ENCODE measurements around the gene ANKRD10. TPM values are rescaled to one million over a fixed set of nuclear protein-coding genes. Genes with fewer than 3 reads are reported as not detected.

Gene ANKRD10
- polyA plus RNA-seq, 3 donors = 46.9 to 54.1 (median 50.9) TPM

DNA sequence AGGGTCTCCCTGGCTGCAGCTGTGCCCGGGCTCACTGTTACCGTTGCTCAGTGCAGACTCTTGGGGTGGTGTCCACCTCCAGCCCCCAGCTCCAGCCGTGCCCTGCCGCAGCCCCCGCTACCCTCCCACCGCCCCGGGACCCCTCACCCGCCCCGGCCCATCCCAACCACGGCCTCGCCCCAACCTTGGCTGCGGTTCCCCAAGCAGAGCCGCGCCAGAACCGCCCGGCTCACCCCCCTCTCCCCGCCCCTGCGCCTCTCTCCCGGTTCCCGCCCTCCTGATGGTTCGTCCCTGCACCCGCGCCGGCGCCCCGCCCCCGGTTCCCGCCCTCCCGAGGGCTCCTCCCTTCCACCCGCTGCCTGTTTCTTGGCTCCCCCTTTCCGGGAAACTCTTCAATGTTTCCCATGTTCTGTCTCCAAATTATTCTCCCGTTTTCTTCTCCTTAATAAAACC lies 40.3 kb downstream of the ANKRD10 start:
- no peak overlapping the region for H3K27ac ChIP-seq (ENCODE audit: low read depth, low read length)
- WGBS, 3 donors = 0 to 2% (median 2%) methylated on average over 21 to 32 of the region's 32 CpGs

DNA sequence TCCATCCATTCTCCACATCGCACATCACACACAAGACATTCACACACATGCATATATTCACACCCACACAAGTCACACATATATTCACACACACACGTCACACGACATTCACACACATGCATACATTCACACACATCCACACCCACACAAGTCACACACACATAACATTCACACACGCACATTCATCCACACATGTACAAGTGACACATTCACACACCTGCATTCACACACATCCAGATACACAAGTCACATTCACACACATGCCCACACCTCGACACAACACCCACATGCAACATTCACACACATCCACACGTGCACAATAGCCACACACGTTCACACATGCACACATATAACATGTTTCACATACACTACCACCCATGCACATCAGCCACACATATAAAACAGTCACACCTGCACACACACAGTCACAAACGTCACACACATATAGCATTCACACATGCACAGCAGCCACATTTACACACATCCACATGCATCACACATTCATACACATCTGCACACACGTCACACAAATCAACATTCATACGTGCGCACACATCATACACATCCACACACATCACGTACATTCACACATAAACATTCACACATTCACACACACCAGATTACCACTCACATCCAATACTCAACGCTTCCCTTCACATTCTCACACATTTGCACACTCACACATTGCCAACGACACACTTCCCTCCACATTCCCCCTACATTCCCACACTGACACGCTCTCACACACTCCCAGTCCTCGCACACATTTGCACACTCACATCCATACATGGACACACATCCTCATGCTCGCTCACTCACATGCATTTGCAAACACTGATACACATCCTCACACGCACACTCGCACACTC lies 41.0 kb downstream of the ANKRD10 start:
- WGBS, 3 donors = 67 to 72% (median 68%) methylated on average over 19 of the region's 19 CpGs
- H3K27ac ChIP-seq (ENCODE audit: low read depth, low read length) = no peak overlapping the region

DNA sequence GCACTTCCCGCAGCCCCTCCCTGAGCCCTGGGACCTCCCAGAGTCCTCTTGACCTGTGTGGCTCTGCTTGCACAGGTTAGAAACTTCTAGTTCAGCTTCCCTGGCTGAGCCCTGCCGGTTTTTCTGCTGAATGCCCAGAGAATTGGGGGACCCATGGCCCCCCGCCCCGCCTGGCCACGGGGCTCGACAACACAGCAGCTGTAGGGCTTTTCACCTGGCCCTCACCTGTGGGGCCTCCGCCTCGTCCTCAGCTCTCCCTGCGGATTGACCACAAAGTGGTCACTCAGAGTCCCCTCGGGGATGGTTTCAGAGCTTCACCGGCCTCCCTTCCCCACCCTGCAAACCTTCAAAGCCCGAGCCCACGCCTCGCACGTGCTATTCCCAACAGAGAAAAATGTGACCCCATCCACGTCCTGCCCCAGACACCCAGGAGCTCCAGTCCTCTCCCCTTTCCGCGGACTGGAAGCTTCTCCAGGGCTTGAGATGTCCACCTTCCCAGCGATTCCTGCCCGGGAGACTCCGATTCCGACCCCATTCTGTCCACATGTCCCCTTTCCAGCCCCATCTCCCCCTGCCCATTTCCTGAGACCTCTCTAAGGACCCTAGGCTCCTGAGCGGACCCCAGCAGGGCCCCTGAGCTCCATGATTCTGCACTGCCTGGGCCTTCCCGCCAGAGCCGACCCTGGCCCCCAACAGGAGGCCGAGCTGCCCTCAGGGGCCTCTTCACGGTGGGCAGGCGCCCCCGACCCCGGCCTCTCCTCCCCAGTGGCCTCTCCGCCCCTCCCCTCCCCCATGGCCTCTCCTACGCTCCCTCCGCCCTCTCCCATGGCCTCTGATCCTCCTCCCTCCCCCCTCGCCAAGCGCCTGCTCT lies 41.9 kb downstream of the ANKRD10 start:
- H3K27ac ChIP-seq (ENCODE audit: low read depth, low read length) = no peak overlapping the region
- 81 to 88% (median 84%) methylated on average over 30 to 35 of the region's 35 CpGs for WGBS, 3 donors

DNA sequence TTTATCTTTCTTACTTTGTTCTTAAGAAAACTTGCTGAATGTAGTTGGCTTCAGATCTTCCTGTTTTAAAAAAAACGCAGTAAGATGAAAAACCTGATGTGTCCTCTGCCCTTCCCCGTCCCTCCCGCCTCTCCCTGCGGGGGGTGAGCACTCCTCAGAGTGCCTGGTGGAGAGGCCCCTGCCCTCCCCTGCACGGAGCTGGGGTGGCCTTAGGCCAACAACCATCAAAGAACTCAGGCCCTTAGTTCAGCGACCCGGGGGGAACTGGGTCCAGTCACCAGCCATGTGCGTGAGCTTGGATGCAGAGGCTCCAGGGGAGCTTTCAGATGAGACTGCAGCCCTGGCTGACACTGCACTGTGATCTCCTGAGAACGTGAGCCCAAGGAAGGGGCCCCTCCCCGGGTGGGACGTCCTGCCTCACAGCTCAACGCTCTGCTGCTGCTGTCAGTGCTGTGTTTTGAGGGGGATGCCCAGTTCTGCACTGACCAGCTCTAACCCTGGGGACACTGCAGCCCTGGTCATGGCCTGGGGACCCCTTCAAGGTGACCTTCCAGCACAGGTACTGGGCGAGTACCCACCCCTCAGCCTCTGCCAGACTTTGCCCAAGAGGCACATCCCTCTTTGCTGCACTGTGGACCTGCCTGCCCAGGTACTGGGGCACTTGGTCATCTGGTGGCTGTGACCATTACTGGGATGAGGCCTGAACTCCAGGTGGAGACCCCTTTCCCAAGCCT lies 42.7 kb downstream of the ANKRD10 start:
- WGBS, 3 donors = 66 to 76% (median 67%) methylated on average over 13 of the region's 13 CpGs
- no peak overlapping the region for H3K27ac ChIP-seq (ENCODE audit: low read depth, low read length)

DNA sequence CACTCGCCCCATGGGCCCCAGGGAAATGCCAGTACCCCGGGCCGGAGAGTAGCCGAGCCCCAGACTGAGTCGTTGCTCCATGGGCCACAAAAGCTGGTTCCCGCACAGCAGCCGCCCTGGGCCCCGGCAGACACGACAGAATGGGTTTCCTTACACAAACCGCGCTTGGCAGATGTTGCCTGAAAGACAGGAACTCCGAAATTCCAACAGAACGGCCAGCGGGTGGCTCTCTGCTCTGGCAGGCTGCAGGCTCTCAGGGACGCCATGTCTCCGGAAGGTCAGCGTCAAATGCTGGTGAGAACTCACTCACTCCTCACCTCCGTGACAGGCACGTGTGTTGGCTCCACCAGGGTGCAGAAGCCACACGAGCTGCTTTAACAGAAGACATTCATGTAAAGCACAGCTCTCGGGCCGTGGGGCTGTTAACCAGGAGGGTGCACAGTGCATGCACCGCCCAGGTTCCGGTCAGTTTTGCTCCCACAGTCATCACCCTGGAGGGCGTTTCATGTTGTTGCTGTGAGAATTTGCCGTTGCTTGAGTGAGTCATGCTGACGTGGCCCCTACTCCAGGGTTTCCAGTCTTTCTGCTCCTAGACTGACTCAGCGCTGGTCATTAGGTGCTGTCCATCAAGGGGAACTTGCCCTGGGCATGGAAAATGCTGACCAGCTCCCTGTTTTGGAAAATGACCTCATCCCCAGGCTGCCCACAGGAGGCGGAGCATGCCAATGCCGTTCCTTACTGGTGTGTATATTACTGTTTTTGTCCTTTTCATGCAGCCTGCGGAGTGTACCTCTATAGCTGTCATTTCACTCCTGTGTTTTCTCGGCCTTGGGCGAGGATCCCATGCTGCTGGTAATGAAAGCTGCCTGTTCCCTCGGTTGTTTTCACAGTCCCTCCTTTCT lies 44.8 kb downstream of the ANKRD10 start:
- WGBS, 3 donors = 24 to 31% (median 27%) methylated on average over 34 of the region's 34 CpGs
- no peak overlapping the region for H3K27ac ChIP-seq (ENCODE audit: low read depth, low read length)

DNA sequence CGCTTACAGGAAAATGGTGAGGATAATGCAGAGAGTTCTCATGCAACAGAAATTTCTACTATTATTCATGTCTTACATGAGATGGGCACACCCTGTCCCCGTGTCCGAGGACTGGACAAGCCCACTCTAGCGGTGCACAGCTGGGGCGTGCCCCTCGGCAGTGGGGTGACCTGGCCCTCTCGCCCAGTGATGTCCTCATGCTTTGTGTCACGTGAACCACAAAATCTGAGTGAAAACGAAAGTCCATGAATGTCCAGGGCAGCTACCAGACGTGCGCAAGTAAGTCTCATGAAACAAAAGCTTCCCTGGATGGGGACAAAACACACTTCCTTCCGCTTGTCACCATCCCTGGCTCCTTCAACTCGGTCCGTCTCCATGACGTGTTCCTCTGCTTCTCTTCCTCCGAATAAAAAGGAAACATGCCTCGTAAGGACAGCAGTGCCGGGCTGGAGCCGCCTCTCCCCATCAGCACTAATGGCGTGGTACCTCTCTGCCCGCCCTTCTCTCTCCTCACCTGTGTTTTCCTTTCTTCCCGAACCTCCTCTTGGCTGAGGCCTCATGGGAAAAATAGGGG lies 45.6 kb downstream of the ANKRD10 start:
- WGBS, 3 donors = 52 to 76% (median 53%) methylated on average over 22 of the region's 22 CpGs
- no peak overlapping the region for H3K27ac ChIP-seq (ENCODE audit: low read depth, low read length)

DNA sequence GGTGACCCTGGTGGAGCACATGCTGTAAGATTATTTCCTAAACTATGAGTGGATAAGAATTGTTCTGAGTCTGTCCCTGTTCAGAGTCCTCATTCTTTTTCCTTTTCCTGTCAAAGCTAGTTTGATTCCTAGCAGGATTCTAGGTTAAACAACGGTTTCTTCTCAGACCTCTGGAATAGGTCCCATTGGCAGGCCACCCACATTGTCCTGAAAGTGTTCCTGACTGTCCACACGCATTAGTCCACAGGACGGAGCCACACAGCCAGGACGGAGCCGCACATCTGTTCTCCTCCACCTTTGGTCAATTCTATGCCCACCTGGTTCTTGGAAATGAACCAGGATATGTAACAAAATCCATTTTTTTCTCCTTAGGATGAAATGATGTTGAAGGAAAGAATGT lies 46.1 kb downstream of the ANKRD10 start:
- 64 to 72% (median 72%) methylated on average over 5 of the region's 5 CpGs for WGBS, 3 donors
- H3K27ac ChIP-seq (ENCODE audit: low read depth, low read length) = no peak overlapping the region

DNA sequence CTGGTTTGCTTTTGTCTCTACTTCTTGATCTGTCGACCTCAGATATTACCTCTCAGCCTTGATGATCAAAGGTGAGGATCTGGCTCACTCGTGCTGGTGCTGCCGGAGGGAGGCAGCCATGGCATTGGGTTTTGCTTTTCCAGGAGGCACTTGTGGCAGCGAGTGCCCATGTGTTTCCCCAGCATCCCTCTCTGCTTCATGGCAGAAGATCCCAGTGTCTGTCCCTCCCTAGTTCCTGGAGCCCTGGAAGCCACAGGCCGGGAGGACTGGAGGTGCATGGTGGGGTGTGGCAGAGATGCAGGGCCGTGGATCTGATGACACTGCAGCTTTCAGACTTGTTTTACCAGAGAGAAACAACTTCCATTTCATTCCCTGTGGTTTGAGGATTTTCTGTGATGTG lies 47.5 kb downstream of the ANKRD10 start:
- 76 to 87% (median 84%) methylated on average over 6 of the region's 6 CpGs for WGBS, 3 donors
- H3K27ac ChIP-seq (ENCODE audit: low read depth, low read length) = no peak overlapping the region

DNA sequence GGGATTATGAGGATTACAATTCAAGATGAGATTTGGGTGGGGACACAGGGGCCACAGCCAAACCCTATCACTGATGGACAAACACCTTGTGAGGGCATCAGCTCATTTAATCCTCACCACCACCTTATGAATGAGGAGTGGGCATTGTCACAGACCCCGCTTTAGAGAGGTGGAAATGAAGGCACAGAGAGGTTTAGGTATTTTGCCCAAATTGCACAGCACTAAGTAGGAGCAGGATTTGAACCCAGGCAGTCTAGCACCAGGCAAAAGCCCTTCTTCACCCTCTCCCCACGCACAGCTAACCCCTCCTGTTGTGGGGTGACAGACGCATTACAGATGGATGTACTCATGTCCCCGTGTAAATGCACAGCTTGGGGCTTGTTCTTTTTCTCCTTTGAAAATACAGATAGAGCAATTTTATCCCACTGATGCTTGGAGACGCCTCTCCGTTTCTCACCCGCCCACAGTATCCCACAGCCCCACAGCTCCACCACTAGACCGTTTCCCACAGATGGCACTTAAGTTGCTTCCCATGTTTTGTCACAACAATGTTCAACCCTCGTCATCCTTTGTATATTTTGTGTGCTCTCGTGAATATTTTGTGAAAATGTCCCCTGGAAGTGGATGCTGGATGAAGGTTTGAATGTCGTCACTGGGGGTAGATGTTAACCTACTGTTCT lies 48.2 kb downstream of the ANKRD10 start:
- 81 to 89% (median 84%) methylated on average over 11 of the region's 11 CpGs for WGBS, 3 donors
- H3K27ac ChIP-seq (ENCODE audit: low read depth, low read length) = no peak overlapping the region

DNA sequence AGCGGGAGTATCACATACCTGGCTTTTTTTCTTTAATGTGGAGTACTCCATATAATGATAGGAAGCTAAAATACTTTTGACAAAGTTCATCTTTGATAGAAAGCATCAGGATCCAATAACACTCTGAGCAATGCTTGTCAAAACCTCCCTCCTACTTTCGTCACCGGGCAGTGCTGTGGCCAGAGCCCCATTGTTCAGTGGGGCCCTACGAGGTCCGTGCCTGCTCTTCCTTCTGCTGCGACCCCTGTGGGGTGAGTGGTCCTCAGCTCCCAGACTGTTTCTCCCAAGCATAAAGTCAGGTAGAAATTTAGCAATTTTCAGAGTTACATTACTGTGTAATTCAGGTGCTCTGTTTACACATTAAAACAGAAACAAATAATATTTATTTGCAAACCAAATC lies 51.2 kb downstream of the ANKRD10 start:
- WGBS, 3 donors = 92 to 94% (median 92%) methylated on average over 6 of the region's 6 CpGs

DNA sequence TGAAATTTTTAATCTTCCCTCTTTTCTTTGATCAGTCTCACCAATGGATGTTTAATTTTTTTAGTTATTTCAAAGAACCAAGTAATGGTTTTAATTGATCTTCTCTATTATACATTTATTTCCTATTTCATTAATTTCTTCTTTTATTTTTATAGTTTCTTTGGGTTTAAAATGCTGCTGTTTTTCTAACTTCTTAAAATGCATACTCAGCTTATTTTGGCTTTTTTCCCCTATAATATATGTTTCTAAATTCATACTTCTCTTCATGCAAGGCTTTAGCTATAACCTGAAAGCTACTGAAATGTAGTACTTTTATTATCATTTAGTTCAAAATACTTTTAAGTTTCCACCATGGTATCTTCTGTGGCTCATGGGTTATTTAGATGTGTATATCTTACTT lies 53.9 kb downstream of the ANKRD10 start:
- no peak overlapping the region for H3K27ac ChIP-seq (ENCODE audit: low read depth, low read length)

More for the DNA sequence above, 51.2 kb downstream of the ANKRD10 start:
- H3K27ac ChIP-seq (ENCODE audit: low read depth, low read length) = no peak overlapping the region

DNA sequence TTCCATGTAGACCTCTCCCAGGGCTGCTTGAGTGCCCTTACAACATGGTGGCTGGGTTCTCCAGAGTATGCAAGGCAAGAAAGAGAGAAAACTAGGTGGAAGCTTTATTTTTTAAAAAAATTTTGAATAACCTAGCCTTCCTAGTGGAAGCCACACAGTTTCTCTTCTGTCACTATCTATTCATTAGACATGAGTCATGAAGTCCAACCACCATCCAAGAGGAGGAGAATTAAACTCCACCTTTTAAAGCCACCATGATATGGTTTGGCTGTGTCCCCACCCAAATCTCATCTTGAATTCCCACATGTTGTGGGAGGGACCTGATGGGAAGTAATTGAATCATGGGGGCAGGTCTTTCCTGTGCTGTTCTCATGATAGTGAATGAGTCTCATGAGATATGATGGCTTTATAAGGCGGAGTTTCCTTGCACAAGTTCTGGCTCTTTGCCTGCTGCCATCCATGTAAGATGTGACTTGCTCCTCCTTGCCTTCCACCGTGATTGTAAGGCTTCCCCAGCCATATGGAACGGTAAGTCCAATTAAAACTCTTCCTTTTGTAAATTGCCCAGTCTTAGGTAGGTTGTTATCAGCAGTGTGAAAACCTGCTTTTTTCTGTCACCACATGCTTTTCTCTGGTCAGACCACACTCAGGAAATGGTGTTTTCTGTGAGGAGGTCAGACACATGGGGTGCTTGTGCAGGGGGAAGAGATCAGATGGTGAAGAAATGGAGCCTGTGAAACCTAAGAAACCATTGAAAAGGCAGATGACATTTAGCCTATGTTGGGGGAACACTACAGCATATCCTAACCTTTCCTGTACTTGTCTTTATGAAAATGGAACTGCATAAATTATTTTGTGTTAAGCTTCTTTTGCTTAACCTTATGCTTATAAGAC lies 57.7 kb downstream of the ANKRD10 start:
- 73 to 92% (median 85%) methylated on average over 3 of the region's 3 CpGs for WGBS, 3 donors

DNA sequence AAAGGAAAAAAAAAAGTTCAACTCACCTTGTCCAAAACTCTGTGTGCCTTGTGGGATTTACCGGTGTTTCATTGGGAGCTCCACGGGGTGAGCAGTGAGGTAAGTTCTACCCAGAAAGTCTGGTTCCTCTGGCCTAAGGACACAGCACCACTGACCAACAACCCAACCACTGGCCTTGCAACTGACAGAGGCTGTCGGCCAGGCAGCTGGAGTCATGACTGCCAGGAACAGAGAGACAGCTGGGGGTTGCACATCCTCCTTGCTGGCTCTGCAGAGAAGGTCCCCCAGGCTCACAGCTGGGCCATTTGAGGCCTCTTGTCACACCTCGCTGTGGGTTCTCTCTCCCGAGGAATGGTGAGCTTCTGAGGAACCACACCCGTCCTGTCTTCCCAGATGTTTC lies 59.5 kb downstream of the ANKRD10 start:
- 80 to 83% (median 82%) methylated on average over 6 of the region's 6 CpGs for WGBS, 3 donors
- no peak overlapping the region for H3K27ac ChIP-seq (ENCODE audit: low read depth, low read length)

More for the DNA sequence above, 57.7 kb downstream of the ANKRD10 start:
- no peak overlapping the region for H3K27ac ChIP-seq (ENCODE audit: low read depth, low read length)

DNA sequence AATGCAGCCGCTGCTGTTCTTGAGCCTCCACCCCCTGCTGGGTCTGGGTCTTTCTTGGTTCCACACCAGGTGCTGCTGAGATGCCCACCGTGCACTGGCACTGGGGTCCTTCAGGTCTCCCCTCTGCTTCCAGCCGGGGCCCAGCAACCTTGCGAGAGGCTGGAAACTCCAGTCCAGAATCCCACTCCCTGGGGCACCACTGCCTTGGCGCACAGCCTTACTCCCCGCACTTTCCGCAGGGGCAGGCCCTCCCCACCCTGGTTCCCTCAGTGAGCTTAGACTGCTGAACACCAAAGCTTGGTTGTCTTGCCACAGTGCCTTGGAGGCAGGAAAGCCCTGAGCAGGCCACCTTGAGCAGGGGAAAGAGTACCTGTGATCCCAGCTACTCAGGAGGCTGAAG lies 60.0 kb downstream of the ANKRD10 start:
- no peak overlapping the region for H3K27ac ChIP-seq (ENCODE audit: low read depth, low read length)
- WGBS, 3 donors = 89 to 94% (median 92%) methylated on average over 7 of the region's 7 CpGs

DNA sequence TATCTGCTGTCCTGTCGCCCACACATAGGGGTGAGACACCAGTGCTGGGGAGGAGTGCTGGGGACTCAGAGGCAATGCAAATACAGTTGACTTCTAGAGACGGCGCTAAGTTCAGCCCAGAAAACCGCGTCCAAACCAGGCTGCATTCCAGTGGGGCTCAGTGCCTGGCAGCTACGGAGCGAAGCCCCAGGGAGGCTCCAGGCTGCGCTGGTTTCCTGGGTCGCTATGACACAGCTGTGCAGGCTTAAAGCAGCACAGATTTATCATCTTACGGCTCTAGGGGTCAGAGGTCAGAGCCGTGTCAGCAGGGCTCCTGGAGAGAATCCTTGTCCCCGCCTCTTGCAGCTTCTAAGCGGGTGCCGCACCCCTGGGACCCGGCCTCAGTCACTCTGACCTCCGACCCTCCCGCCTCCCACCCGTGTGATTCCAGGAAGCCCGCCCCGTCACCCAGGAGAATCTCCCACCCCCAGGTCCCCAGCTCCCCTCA lies 61.6 kb downstream of the ANKRD10 start:
- 66 to 71% (median 69%) methylated on average over 20 of the region's 20 CpGs for WGBS, 3 donors
- H3K27ac ChIP-seq (ENCODE audit: low read depth, low read length) = no peak overlapping the region

DNA sequence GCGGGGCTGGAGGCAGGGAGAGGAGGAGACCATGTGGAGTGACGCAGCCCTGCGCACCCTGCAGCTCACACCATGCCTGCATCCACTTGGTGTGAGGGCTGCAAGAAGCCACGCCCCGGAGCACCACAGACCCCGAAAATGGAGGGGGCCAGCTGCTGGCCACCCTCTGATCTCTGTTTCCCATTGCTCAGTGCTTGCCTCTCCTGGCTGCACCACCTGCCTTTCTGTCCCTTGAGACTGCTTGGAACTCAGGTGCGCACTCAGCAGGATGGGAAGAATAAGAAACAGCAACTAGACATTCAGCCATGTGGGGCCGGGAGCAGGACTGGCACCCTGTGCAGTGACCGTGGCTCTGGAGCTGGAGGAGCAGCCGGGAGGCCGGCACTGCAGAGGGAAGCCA lies 64.0 kb downstream of the ANKRD10 start:
- H3K27ac ChIP-seq (ENCODE audit: low read depth, low read length) = no peak overlapping the region
- WGBS, 3 donors = 71 to 87% (median 84%) methylated on average over 11 of the region's 11 CpGs

Data from adipose tissue (tissue), 3 donors.